Ureter (tissue), 1 donor: ENCODE data around the gene ZCCHC14. TPM values are rescaled to one million over a fixed set of nuclear protein-coding genes. Genes with fewer than 3 reads are reported as not detected.
"Not testable (repeated sequence)": the region's sequence is repeated elsewhere in the genome, so short reads cannot be mapped to it uniquely, and the experiment has no call there.

Source experiments
- DNase-seq: peaks from one replicate; pipeline ENCODE4 v3.0.0-alpha.2; 2020; ENCODE audit warnings: low spot score
- total RNA-seq: library from RNA; stranded (reverse); gene quantifications from one replicate; pipeline ENCODE4 v1.2.4, GENCODE V29; 2023
- donor health status: DM: yes; HTN: yes; CAD: no.

ZCCHC14 gene
- total RNA-seq, 1 donor from 2014 or later, result 27.2 TPM

GRCh38 chr16:87362828-87363559 is 129.8 kb downstream of the ZCCHC14 start:
- DNase-seq, result not testable (repeated sequence)

GRCh38 chr16:87361916-87362619 is 130.8 kb downstream of the ZCCHC14 start:
- no peak for DNase-seq

GRCh38 chr16:87360862-87361610 is 131.8 kb downstream of the ZCCHC14 start:
- DNase-seq, result no peak

- DNase-seq, result no peak
These were observed 133.7 kb downstream of the ZCCHC14 start for GRCh38 chr16:87359121-87359520.

- DNase-seq, result no peak
These were observed 134.1 kb downstream of the ZCCHC14 start for GRCh38 chr16:87358696-87359095.

- DNase-seq, result no peak
These were observed 134.6 kb downstream of the ZCCHC14 start for GRCh38 chr16:87358250-87358649.

GRCh38 chr16:87356491-87356853 is 136.4 kb downstream of the ZCCHC14 start:
- no peak for DNase-seq

Other genes starting within 250 kb of the ZCCHC14 start
- 4.2 TPM for gene C16orf95, start 175.6 kb downstream of the ZCCHC14 start, total RNA-seq
- gene FBXO31, start 109.2 kb downstream of the ZCCHC14 start, total RNA-seq, result 52.1 TPM
- 38.3 TPM for gene MAP1LC3B, start 100.7 kb downstream of the ZCCHC14 start, total RNA-seq
- gene JPH3, start 109.5 kb upstream of the ZCCHC14 start, total RNA-seq, result 0.91 TPM